T47D (cell line): ENCODE measurements around the gene MLX.
"Not testable (repeated sequence)": the region's sequence is repeated elsewhere in the genome, so short reads cannot be mapped to it uniquely, and the experiment has no call there.

ENCODE experiments used
- DNase-seq, 2 experiments: peaks; one replicate each; pipeline versions ENCODE4 v3.0.0 to v3.0.0-alpha.2; 2011 to 2012; ENCODE audit warnings: low read depth in 1 of 2, low spot score in 1 of 2
- JUND ChIP-seq: IDR thresholded peaks from 2 replicates; pipeline ENCODE4 v1.6.1; 2012; ENCODE audit warnings: low read depth
- in situ Hi-C: cut with HindIII; loops from 2 replicates; pipeline ENCODE4 v1.10.0; 2016; ENCODE audit warnings: low sequenced_read_pairs, low pct_unique_long_range_greater_than_20kb

Gene MLX

GRCh38 chr17:42541041-42541833 is 25.7 kb upstream of the MLX start:
- no peak for TF ChIP-seq JUND
- in situ Hi-C loops: no loop called here
- DNase-seq: no peak

GRCh38 chr17:42543190-42544079 is 23.5 kb upstream of the MLX start:
- no peak for DNase-seq

GRCh38 chr17:42544874-42545283 is 22.0 kb upstream of the MLX start:
- in situ Hi-C loops: no loop called here
- no peak for TF ChIP-seq JUND
- peak in 1 of 2 experiments; percentile 23 for DNase-seq

More at GRCh38 chr17:42543190-42544079, 23.5 kb upstream of the MLX start:
- in situ Hi-C loops: no loop called here
- no peak for TF ChIP-seq JUND

- peak in 1 of 2 experiments; percentile 96 for DNase-seq
- in situ Hi-C loops: not testable (repeated sequence)
Measured at GRCh38 chr17:42545755-42546505, 21.0 kb upstream of the MLX start.

GRCh38 chr17:42547001-42547461 is 19.9 kb upstream of the MLX start:
- TF ChIP-seq JUND: no peak
- DNase-seq: peak in 1 of 2 experiments; percentile 53
- in situ Hi-C loops: no loop called here

GRCh38 chr17:42547698-42548069 is 19.2 kb upstream of the MLX start:
- DNase-seq: peak in 1 of 2 experiments; percentile 18
- no peak for TF ChIP-seq JUND
- in situ Hi-C loops: no loop called here

GRCh38 chr17:42548070-42548837 is 18.6 kb upstream of the MLX start:
- in situ Hi-C loops: no loop called here
- no peak for DNase-seq
- TF ChIP-seq JUND: no peak

- DNase-seq: no peak
- TF ChIP-seq JUND: no peak
- in situ Hi-C loops: no loop called here
Measured at GRCh38 chr17:42548993-42549755, 17.7 kb upstream of the MLX start.

GRCh38 chr17:42552736-42553135 is 14.2 kb upstream of the MLX start, which contains the start of gene HSD17B1:
Gene HSD17B1, plus strand, starts transcription at chr17:42552923. Its CDS starts 11 bp downstream, at chr17:42552934.
- in situ Hi-C loops, DNase-seq: not testable (repeated sequence)

- TF ChIP-seq JUND: no peak
- in situ Hi-C loops: no loop called here
- peak in 1 of 2 experiments; percentile 84 for DNase-seq
Measured at GRCh38 chr17:42553161-42553818, 13.6 kb upstream of the MLX start.

GRCh38 chr17:42553866-42554249 is 13.0 kb upstream of the MLX start:
- in situ Hi-C loops: no loop called here
- TF ChIP-seq JUND: no peak
- peak in 1 of 2 experiments; percentile 84 for DNase-seq
